ENCODE results near the gene KLHDC7A. TPM values are rescaled to one million over a fixed set of nuclear protein-coding genes. Genes with fewer than 3 reads are reported as not detected.

The KLHDC7A gene
- total and polyA plus RNA-seq, 2 donors (not counting 3 experiments of a cell fraction or from before 2014, with no cell fraction given) = not detected

- H3K4me1 ChIP-seq (ENCODE audit: control insufficient read depth, extremely low read depth, insufficient read depth, low read length) = no peaks in the 10 kb centered on the region
- peaks cover 4% of the 10 kb centered on the region for H3K9me3 ChIP-seq (replicated peaks; ENCODE audit: control insufficient read depth, insufficient read depth, low read length)
- no peaks in the 10 kb centered on the region for H4K20me1 ChIP-seq (replicated peaks; ENCODE audit: control insufficient read depth, extremely low read depth, insufficient read depth, low read length)
- no peaks in the 10 kb centered on the region for H3K27me3 ChIP-seq (ENCODE audit: control insufficient read depth in 2 of 2, insufficient read depth in 2 of 2, low read length in 2 of 2)
- POLR2A ChIA-PET = no interaction called here
- no peak overlapping the region for H3K4me3 ChIP-seq (replicated peaks in 1 of 3; ENCODE audit: insufficient read depth in 1 of 3, low read depth in 1 of 3, low read length in 3 of 3)
- no peaks in the 10 kb centered on the region for H3K79me2 ChIP-seq (ENCODE audit: control insufficient read depth, insufficient read depth, low read length)
- TF ChIP-seq JUN (IDR thresholded peaks at IDR 0.05; ENCODE audit: borderline replicate concordance, insufficient read depth, insufficient read length, low read depth) (no peak), MYC (IDR thresholded peaks at IDR 0.05; ENCODE audit: low read depth, low read length) (no peak), CTCF (IDR thresholded peaks at IDR 0.05; ENCODE audit: extremely low read depth in 1 of 2, insufficient read depth in 1 of 2, low read depth in 1 of 2, low read length in 2 of 2) (no peak), FOS (IDR thresholded peaks at IDR 0.05; ENCODE audit: borderline replicate concordance, insufficient read depth, low read length) (no peak), GATA2 (IDR thresholded peaks at IDR 0.05; ENCODE audit: insufficient read depth, insufficient read length, low read depth, low read length) (no peak)
- DNase-seq (ENCODE audit: low read depth, low spot score) (no peak), FAIRE-seq (no peak)
- H3K9me1 ChIP-seq (replicated peaks; ENCODE audit: control insufficient read depth, extremely low read depth, insufficient read depth, low read length) = no peaks in the 10 kb centered on the region
- H3K27ac ChIP-seq (ENCODE audit: insufficient read depth, low read depth, low read length) = no peak overlapping the region
- H3K36me3 ChIP-seq (ENCODE audit: control insufficient read depth in 2 of 2, extremely low read depth in 1 of 2, insufficient read depth in 2 of 2, low read length in 2 of 2) = no peaks in the 10 kb centered on the region
- no peak overlapping the region for H2AFZ ChIP-seq (ENCODE audit: low read depth, low read length)
- no peak overlapping the region for H3K4me2 ChIP-seq (ENCODE audit: insufficient read depth, low read length)
- dilution Hi-C loops (cut with MboI; ENCODE audit: extremely low pct_ligation_motif_present, low sequenced_read_pairs) (no loop called here), intact Hi-C loops (cut with micrococcal nuclease) (no loop called here)
- BruUV-seq (replicated peaks) = no TSS peak
- CTCF ChIA-PET = no interaction called here
- H3K9ac ChIP-seq (replicated peaks; ENCODE audit: extremely low read depth, insufficient read depth, low read length) = no peak overlapping the region
Measured at GRCh38 chr1:18473195-18473815, 7.4 kb upstream of the KLHDC7A start.

Measured in endothelial cell of umbilical vein (primary cell).